SK-N-SH treated with all-trans-retinoic acid at 6 μM for 48 hours (cell line): ENCODE results near the gene HM13.

Experiments
- ATAC-seq: fragments of 200-7000 bp; cut with Tn5 transposase; 3 replicates; pipeline ENCODE4 v1.9.1; 2020; ENCODE audit warnings: mild to moderate bottlenecking, moderate library complexity
- BACH2 ChIP-seq: fragments of 250-450 bp; sonication (Bioruptor Pico); IDR thresholded peaks from 2 replicates; pipeline ENCODE4 v1.9.0; 2021; ENCODE audit warnings: mild to moderate bottlenecking, borderline replicate concordance
- CSDC2 ChIP-seq: fragments of 250-450 bp; sonication (Bioruptor Pico); IDR thresholded peaks from 2 replicates; pipeline ENCODE4 v1.5.0; 2020; ENCODE audit warnings: mild to moderate bottlenecking, moderate library complexity
- ESRRG ChIP-seq: fragments of 250-450 bp; sonication (Bioruptor Pico); IDR thresholded peaks from 2 replicates; pipeline ENCODE4 v1.6.1; 2021; ENCODE audit warnings: mild to moderate bottlenecking
- GLIS3 ChIP-seq: fragments of 250-450 bp; sonication (Bioruptor Pico); IDR thresholded peaks from 2 replicates; pipeline ENCODE4 v1.5.0; 2020; ENCODE audit warnings: mild to moderate bottlenecking, moderate library complexity
- ISL1 ChIP-seq: fragments of 250-450 bp; sonication (Bioruptor Pico); IDR thresholded peaks from 2 replicates; pipeline ENCODE4 v2.1.2; 2022; ENCODE audit warnings: mild to moderate bottlenecking, moderate library complexity
- OSR1 ChIP-seq: fragments of 250-450 bp; sonication (Bioruptor Pico); IDR thresholded peaks from 2 replicates; pipeline ENCODE4 v1.8.0; 2022; ENCODE audit warnings: moderate library complexity, mild to moderate bottlenecking, inconsistent platforms
- PPARA ChIP-seq: fragments of 250-450 bp; sonication (Bioruptor Pico); IDR thresholded peaks from 2 replicates; pipeline ENCODE4 v1.5.0; 2020; ENCODE audit warnings: mild to moderate bottlenecking, borderline replicate concordance
- RARB ChIP-seq: fragments of 250-450 bp; sonication (Bioruptor Pico); IDR thresholded peaks from 2 replicates; pipeline ENCODE4 v1.8.0; 2021; ENCODE audit warnings: mild to moderate bottlenecking, moderate library complexity
- SNAI2 ChIP-seq: fragments of 250-450 bp; sonication (Bioruptor Pico); IDR thresholded peaks from 2 replicates; pipeline ENCODE4 v1.5.0; 2020; ENCODE audit warnings: mild to moderate bottlenecking, moderate library complexity
- TOX ChIP-seq: fragments of 250-450 bp; sonication (Bioruptor Pico); IDR thresholded peaks from 2 replicates; pipeline ENCODE4 v1.8.0; 2021; ENCODE audit warnings: mild to moderate bottlenecking, moderate library complexity, borderline replicate concordance
- ZC3H10 ChIP-seq: fragments of 250-450 bp; sonication (Bioruptor Pico); IDR thresholded peaks from 2 replicates; pipeline ENCODE4 v1.5.1; 2021; ENCODE audit warnings: mild to moderate bottlenecking, moderate library complexity
- ZFP3 ChIP-seq: fragments of 250-450 bp; sonication (Bioruptor Pico); IDR thresholded peaks from 2 replicates; pipeline ENCODE4 v1.5.0; 2020; ENCODE audit warnings: mild to moderate bottlenecking, moderate library complexity
- ZFP30 ChIP-seq: fragments of 450-650 bp; formaldehyde crosslinking; IDR thresholded peaks from 2 replicates; pipeline ENCODE4 v1.5.0; 2022; ENCODE audit warnings: mild to moderate bottlenecking, moderate library complexity
- ZNF565 ChIP-seq: fragments of 450-650 bp; formaldehyde crosslinking; conservative IDR thresholded peaks from 2 replicates; pipeline ENCODE4 v1.5.0; 2020; ENCODE audit warnings: low read depth, mild to moderate bottlenecking, moderate library complexity
- ZNF70 ChIP-seq: fragments of 450-650 bp; formaldehyde crosslinking; IDR thresholded peaks from 2 replicates; pipeline ENCODE4 v1.5.0; 2020; ENCODE audit warnings: mild to moderate bottlenecking, moderate library complexity
- ZNF8 ChIP-seq: fragments of 450-650 bp; formaldehyde crosslinking; IDR thresholded peaks from 2 replicates; pipeline ENCODE4 v1.5.0; 2020; ENCODE audit warnings: mild to moderate bottlenecking, moderate library complexity
- TF ChIP-seq, protein P1 (sequence below): fragments of 250-450 bp; sonication (Bioruptor Pico); IDR thresholded peaks from 2 replicates; pipeline ENCODE4 v1.5.0; 2020; ENCODE audit warnings: mild to moderate bottlenecking, moderate library complexity
- TF ChIP-seq, protein P2 (sequence below): fragments of 250-450 bp; sonication (Bioruptor Pico); IDR thresholded peaks from 2 replicates; pipeline ENCODE4 v1.5.1; 2021; ENCODE audit warnings: mild to moderate bottlenecking, moderate library complexity
- TF ChIP-seq, protein P3 (sequence below): fragments of 250-450 bp; sonication (Bioruptor Pico); IDR thresholded peaks from 2 replicates; pipeline ENCODE4 v1.8.0; 2020; ENCODE audit warnings: mild to moderate bottlenecking, moderate library complexity, borderline replicate concordance
- TF ChIP-seq, protein P4 (sequence below): fragments of 250-450 bp; sonication (Bioruptor Pico); IDR thresholded peaks from 2 replicates; pipeline ENCODE4 v1.5.1; 2020; ENCODE audit warnings: low read depth, mild to moderate bottlenecking, moderate library complexity
- TF ChIP-seq, protein P5 (sequence below): fragments of 250-450 bp; sonication (Bioruptor Pico); IDR thresholded peaks from 2 replicates; pipeline ENCODE4 v1.8.0; 2021; ENCODE audit warnings: low read depth, mild to moderate bottlenecking, moderate library complexity, borderline replicate concordance

Gene HM13

DNA sequence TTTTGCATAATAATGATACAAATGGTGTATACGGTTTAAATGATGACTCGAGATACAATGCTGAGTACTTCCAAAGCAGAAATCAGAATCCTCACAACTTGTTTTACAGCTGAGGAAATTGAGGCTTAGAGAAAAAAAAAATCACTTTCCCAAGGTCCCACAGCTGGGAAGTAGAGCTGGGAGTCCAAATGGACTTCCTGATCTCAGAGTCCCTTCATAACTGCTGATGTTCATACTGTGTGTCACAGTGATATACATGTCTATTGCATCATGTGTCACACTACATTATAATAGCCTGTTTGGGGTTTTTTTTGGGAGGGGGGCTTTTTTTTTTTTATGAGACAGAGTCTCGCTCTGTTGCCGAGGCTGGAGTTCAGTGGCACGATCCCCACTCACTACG lies 8.5 kb downstream of the HM13 start:
- TF ChIP-seq ESRRG (no peak), CSDC2 (CRISPR knock-in tag) (no peak), ZNF70 (no peak), PPARA (CRISPR knock-in tag) (no peak), GLIS3 (no peak), BACH2 (CRISPR knock-in tag) (no peak), OSR1 (no peak), SNAI2 (CRISPR knock-in tag) (no peak), ZFP30 (CRISPR knock-in tag) (no peak), TOX (CRISPR knock-in tag) (no peak), RARB (CRISPR knock-in tag) (no peak), ZC3H10 (no peak)
- TF ChIP-seq, protein P1, sequence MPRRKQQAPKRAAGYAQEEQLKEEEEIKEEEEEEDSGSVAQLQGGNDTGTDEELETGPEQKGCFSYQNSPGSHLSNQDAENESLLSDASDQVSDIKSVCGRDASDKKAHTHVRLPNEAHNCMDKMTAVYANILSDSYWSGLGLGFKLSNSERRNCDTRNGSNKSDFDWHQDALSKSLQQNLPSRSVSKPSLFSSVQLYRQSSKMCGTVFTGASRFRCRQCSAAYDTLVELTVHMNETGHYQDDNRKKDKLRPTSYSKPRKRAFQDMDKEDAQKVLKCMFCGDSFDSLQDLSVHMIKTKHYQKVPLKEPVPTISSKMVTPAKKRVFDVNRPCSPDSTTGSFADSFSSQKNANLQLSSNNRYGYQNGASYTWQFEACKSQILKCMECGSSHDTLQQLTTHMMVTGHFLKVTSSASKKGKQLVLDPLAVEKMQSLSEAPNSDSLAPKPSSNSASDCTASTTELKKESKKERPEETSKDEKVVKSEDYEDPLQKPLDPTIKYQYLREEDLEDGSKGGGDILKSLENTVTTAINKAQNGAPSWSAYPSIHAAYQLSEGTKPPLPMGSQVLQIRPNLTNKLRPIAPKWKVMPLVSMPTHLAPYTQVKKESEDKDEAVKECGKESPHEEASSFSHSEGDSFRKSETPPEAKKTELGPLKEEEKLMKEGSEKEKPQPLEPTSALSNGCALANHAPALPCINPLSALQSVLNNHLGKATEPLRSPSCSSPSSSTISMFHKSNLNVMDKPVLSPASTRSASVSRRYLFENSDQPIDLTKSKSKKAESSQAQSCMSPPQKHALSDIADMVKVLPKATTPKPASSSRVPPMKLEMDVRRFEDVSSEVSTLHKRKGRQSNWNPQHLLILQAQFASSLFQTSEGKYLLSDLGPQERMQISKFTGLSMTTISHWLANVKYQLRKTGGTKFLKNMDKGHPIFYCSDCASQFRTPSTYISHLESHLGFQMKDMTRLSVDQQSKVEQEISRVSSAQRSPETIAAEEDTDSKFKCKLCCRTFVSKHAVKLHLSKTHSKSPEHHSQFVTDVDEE (CRISPR knock-in tag) = no peak
- TF ChIP-seq, protein P2, sequence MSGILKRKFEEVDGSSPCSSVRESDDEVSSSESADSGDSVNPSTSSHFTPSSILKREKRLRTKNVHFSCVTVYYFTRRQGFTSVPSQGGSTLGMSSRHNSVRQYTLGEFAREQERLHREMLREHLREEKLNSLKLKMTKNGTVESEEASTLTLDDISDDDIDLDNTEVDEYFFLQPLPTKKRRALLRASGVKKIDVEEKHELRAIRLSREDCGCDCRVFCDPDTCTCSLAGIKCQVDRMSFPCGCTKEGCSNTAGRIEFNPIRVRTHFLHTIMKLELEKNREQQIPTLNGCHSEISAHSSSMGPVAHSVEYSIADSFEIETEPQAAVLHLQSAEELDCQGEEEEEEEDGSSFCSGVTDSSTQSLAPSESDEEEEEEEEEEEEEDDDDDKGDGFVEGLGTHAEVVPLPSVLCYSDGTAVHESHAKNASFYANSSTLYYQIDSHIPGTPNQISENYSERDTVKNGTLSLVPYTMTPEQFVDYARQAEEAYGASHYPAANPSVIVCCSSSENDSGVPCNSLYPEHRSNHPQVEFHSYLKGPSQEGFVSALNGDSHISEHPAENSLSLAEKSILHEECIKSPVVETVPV (CRISPR knock-in tag) = no peak
- TF ChIP-seq, protein P3, sequence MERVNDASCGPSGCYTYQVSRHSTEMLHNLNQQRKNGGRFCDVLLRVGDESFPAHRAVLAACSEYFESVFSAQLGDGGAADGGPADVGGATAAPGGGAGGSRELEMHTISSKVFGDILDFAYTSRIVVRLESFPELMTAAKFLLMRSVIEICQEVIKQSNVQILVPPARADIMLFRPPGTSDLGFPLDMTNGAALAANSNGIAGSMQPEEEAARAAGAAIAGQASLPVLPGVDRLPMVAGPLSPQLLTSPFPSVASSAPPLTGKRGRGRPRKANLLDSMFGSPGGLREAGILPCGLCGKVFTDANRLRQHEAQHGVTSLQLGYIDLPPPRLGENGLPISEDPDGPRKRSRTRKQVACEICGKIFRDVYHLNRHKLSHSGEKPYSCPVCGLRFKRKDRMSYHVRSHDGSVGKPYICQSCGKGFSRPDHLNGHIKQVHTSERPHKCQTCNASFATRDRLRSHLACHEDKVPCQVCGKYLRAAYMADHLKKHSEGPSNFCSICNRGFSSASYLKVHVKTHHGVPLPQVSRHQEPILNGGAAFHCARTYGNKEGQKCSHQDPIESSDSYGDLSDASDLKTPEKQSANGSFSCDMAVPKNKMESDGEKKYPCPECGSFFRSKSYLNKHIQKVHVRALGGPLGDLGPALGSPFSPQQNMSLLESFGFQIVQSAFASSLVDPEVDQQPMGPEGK (CRISPR knock-in tag) = no peak
- TF ChIP-seq, protein P4, sequence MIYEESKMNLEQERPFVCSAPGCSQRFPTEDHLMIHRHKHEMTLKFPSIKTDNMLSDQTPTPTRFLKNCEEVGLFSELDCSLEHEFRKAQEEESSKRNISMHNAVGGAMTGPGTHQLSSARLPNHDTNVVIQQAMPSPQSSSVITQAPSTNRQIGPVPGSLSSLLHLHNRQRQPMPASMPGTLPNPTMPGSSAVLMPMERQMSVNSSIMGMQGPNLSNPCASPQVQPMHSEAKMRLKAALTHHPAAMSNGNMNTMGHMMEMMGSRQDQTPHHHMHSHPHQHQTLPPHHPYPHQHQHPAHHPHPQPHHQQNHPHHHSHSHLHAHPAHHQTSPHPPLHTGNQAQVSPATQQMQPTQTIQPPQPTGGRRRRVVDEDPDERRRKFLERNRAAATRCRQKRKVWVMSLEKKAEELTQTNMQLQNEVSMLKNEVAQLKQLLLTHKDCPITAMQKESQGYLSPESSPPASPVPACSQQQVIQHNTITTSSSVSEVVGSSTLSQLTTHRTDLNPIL = no peak
- no peak for ATAC-seq

DNA sequence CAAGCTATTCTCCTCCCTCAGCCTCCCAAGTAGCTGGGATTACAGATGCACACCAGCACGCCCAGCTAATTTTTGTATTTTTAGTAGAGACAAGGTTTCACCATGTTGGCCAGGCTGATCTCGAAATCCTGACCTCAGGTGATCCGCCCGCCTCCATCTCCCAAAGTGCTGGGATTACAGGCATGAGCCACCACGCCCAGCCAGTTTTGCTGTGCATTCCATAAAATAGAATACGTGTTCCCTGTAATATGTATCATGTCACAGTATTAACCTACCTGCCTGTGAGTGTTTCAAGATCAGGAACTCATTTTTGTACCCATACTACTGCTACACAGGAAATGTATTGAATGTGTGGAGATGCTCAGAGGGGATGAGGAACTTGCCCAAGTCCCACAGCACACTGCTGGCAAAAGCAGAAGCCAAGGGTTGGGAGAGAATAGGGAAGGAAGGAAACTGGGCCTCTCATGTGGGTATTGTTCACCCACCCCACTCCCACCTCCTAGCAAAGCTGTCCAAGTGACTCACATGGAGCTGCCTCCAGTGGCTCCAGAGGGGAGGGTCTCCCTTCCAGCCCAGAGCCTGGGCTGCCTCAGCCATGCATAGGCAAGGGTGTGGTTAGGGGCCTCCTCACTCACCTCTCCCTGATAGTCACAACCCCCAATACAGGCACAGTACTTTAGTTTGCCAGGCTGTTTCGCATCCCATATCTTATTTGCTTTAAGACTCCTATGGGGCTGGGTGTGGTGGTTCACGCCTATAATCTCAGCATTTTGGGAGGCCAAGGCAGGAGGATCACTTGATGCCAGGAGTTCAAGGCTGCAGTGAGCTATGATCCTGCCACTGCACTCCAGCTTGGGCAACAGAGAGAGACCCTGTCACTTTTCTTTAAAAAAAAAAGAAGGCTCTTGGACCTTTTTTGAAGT lies 9.4 kb downstream of the HM13 start:
- TF ChIP-seq CSDC2 (CRISPR knock-in tag) (no peak), BACH2 (CRISPR knock-in tag) (no peak), ZFP30 (CRISPR knock-in tag) (no peak), PPARA (CRISPR knock-in tag) (no peak), ZNF70 (no peak), GLIS3 (no peak), ZNF565 (CRISPR knock-in tag) (no peak), ZC3H10 (no peak), ZNF8 (CRISPR knock-in tag) (no peak), ZFP3 (CRISPR knock-in tag) (no peak), ISL1 (CRISPR knock-in tag) (no peak)
- TF ChIP-seq, protein P4 = no peak
- TF ChIP-seq, protein P5, sequence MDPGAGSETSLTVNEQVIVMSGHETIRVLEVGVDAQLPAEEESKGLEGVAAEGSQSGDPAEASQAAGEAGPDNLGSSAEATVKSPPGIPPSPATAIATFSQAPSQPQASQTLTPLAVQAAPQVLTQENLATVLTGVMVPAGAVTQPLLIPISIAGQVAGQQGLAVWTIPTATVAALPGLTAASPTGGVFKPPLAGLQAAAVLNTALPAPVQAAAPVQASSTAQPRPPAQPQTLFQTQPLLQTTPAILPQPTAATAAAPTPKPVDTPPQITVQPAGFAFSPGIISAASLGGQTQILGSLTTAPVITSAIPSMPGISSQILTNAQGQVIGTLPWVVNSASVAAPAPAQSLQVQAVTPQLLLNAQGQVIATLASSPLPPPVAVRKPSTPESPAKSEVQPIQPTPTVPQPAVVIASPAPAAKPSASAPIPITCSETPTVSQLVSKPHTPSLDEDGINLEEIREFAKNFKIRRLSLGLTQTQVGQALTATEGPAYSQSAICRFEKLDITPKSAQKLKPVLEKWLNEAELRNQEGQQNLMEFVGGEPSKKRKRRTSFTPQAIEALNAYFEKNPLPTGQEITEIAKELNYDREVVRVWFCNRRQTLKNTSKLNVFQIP = no peak
- TF ChIP-seq, protein P2 (CRISPR knock-in tag) = no peak
- ATAC-seq = peak; percentile 48; the same call in 1 of the 3 replicates
